ENCODE measurements around the gene RABGAP1. TPM values are rescaled to one million over a fixed set of nuclear protein-coding genes. Genes with fewer than 3 reads are reported as not detected.
A peak's percentile ranks its signal among the peaks of the same experiment; 100 is the strongest.

The RABGAP1 gene
- total and polyA plus RNA-seq, 5 donors from 2014 or later, result 19.2 to 50.7 (median 27.7) TPM

DNA sequence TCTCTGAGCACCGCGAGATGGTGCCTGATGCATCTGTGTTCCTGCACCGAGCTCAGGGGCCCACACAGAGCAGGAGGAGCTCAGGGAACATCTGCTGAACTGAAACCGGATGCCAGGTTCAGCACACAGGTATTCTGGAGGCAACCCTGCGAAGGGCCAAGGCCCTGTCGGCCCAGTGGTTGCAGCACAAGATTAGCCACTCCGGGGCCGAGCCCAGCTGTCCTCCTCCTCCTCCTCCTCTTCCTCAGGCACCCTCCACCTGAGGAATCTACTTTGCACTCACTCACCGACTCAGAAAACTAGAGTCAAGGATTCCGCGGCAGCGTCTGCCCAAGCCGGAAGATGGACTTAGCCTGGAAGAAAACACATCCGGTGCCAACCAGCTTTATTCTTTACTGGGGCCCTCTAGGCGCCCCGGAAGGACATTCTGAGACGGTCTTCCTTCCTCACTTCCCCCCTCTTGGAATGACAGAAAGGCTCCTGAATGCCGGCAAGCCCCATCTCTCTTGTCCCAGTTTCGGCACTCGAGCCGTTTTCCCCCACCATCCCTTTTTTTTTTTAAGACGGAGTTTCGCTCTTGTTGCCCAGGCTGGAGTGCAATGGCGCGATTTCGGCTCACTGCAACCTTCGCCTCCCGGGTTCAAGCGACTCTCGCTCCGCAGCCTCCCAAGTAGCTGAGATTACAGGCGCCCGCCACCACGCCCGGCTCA is 27.7 kb upstream of the RABGAP1 start, which contains the start of gene ZBTB6:
Gene ZBTB6 (minus strand): TSS at position 360 of the 710 bp plus-strand sequence. CDS start 1,251 bp downstream, outside the sequence.
- peak; percentile 94 for ATAC-seq (ENCODE audit: low read depth in 2 of 2)
- Mint-ChIP-seq H3K4me1 (peaks cover 26 to 40% (median 33%) of the 10 kb centered on the region in 4 donors), H3K27me3 (no peaks in the 10 kb centered on the region), H3K27ac (peak within 1 kb of the TSS; percentile 91 to 100 (median 98)), H3K4me3 (peak within 1 kb of the TSS; percentile 91 to 99 (median 98)), H3K9me3 (no peaks in the 10 kb centered on the region), H3K36me3 (peaks cover 12% of the 10 kb centered on the region)
- Histone ChIP-seq H3K36me3 (ENCODE audit: control insufficient read depth, insufficient read depth, low read length) (peaks cover 25% of the 10 kb centered on the region), H3K4me1 (ENCODE audit: control insufficient read depth, insufficient read depth, low read length, poor library complexity, severe bottlenecking) (peaks cover 15% of the 10 kb centered on the region), H3K9me3 (ENCODE audit: control insufficient read depth in 2 of 2, low read length in 2 of 2) (no peaks in the 10 kb centered on the region), H3K27me3 (ENCODE audit: control insufficient read depth, insufficient read depth, low read length) (no peaks in the 10 kb centered on the region), H3K4me3 (ENCODE audit: low read depth, low read length) (peak within 1 kb of the TSS; percentile 94), H3K27ac (ENCODE audit: insufficient read depth, low read length, poor library complexity, severe bottlenecking) (peak within 1 kb of the TSS; percentile 87)
- peak; percentile 61 to 90 (median 77) for DNase-seq

DNA sequence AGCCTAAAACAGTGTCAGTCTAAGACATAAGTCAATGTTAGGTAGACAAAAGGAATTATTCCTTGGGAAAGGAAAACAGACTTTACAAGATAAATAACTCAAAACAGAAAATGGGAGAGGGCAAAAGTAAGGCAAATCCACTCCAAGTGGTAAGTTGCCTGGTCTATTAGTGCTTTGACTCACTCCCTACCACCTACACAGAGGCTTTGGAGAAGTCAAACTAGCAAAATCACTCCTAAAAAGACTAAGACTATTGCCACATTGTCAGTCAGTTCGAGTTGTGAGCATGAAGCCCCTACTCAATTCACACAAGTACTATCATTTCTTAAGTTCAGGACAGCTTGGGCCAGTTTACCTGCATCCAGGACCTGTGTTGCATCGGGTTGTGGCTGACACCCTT is 22.5 kb upstream of the RABGAP1 start:
- H3K4me1 ChIP-seq (ENCODE audit: control insufficient read depth, insufficient read depth, low read length, poor library complexity, severe bottlenecking), result no peaks in the 10 kb centered on the region
- H3K9me3 ChIP-seq (ENCODE audit: control insufficient read depth in 2 of 2, low read length in 2 of 2), result no peaks in the 10 kb centered on the region
- H3K27me3 Mint-ChIP-seq, result no peaks in the 10 kb centered on the region
- no peak overlapping the region for H3K4me3 ChIP-seq (ENCODE audit: low read depth, low read length)
- DNase-seq (no peak), ATAC-seq (ENCODE audit: low read depth in 2 of 2) (no peak)
- H3K36me3 ChIP-seq (ENCODE audit: control insufficient read depth, insufficient read depth, low read length), result peaks cover 20% of the 10 kb centered on the region
- H3K36me3 Mint-ChIP-seq, result peaks cover 28% of the 10 kb centered on the region
- no peak overlapping the region for H3K4me3 Mint-ChIP-seq
- H3K27me3 ChIP-seq (ENCODE audit: control insufficient read depth, insufficient read depth, low read length), result no peaks in the 10 kb centered on the region
- no peaks in the 10 kb centered on the region for H3K9me3 Mint-ChIP-seq
- no peak overlapping the region for H3K27ac Mint-ChIP-seq
- H3K4me1 Mint-ChIP-seq, result peaks cover 5 to 14% (median 7%) of the 10 kb centered on the region in 4 donors
- H3K27ac ChIP-seq (ENCODE audit: insufficient read depth, low read length, poor library complexity, severe bottlenecking), result no peak overlapping the region

DNA sequence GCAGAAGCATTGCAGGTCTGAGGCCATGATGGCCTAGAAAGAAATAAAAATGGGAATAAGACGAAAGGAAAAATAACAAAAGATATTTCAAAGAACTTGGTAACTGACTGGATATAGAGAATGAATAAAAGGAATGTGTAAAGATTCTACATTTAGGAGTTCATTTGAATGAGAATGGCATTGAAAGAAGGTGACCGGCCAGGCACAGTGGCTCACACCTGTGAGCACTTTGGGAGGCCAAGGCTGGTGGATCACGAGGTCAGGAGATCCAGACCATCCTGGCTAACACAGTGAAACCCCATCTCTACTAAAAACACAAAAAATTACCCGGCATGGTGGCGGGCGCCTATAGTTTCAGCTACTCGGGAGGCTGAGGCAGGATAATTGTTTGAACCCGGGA is 18.1 kb upstream of the RABGAP1 start:
- Histone ChIP-seq H3K4me3 (ENCODE audit: low read depth, low read length) (no peak overlapping the region), H3K27me3 (ENCODE audit: control insufficient read depth, insufficient read depth, low read length) (no peaks in the 10 kb centered on the region), H3K9me3 (ENCODE audit: control insufficient read depth in 2 of 2, low read length in 2 of 2) (no peaks in the 10 kb centered on the region), H3K4me1 (ENCODE audit: control insufficient read depth, insufficient read depth, low read length, poor library complexity, severe bottlenecking) (no peaks in the 10 kb centered on the region), H3K27ac (ENCODE audit: insufficient read depth, low read length, poor library complexity, severe bottlenecking) (no peak overlapping the region), H3K36me3 (ENCODE audit: control insufficient read depth, insufficient read depth, low read length) (peaks cover 20% of the 10 kb centered on the region)
- no peak for ATAC-seq (ENCODE audit: low read depth in 2 of 2)
- no peak for DNase-seq
- no peaks in the 10 kb centered on the region for H3K27me3 Mint-ChIP-seq
- H3K4me1 Mint-ChIP-seq, result peaks cover 5 to 16% (median 12%) of the 10 kb centered on the region in 4 donors
- H3K36me3 Mint-ChIP-seq, result peaks cover 33% of the 10 kb centered on the region
- no peak overlapping the region for H3K27ac Mint-ChIP-seq
- no peak overlapping the region for H3K4me3 Mint-ChIP-seq
- no peaks in the 10 kb centered on the region for H3K9me3 Mint-ChIP-seq

DNA sequence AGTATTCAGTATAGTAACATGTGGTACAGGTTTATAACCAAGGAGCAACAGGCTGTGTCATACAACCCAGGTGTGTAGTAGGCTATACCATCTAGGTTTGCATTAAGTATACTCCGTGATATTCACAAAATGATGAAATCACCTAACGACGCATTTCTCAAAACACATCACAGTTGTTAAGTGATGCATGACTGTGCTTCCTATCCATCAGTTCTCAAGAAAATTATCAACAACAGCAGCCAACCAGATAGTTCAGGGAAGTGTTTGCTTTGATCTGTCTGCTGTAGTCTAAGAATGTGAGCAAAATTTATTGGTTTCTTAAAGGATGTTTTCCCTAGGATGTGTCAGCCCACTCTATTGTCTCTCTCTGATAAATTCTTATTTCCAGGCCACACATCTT is 16.9 kb upstream of the RABGAP1 start:
- Histone ChIP-seq H3K4me3 (ENCODE audit: low read depth, low read length) (no peak overlapping the region), H3K36me3 (ENCODE audit: control insufficient read depth, insufficient read depth, low read length) (peaks cover 13% of the 10 kb centered on the region), H3K27me3 (ENCODE audit: control insufficient read depth, insufficient read depth, low read length) (no peaks in the 10 kb centered on the region), H3K9me3 (ENCODE audit: control insufficient read depth in 2 of 2, low read length in 2 of 2) (no peaks in the 10 kb centered on the region), H3K4me1 (ENCODE audit: control insufficient read depth, insufficient read depth, low read length, poor library complexity, severe bottlenecking) (no peaks in the 10 kb centered on the region), H3K27ac (ENCODE audit: insufficient read depth, low read length, poor library complexity, severe bottlenecking) (no peak overlapping the region)
- Mint-ChIP-seq H3K27ac (no peak overlapping the region), H3K9me3 (no peaks in the 10 kb centered on the region), H3K4me3 (peak overlapping the region in 1 of 4 donors; percentile 18), H3K27me3 (no peaks in the 10 kb centered on the region), H3K36me3 (peaks cover 25% of the 10 kb centered on the region), H3K4me1 (peaks cover 5 to 14% (median 12%) of the 10 kb centered on the region in 4 donors)
- no peak for DNase-seq
- no peak for ATAC-seq (ENCODE audit: low read depth in 2 of 2)

DNA sequence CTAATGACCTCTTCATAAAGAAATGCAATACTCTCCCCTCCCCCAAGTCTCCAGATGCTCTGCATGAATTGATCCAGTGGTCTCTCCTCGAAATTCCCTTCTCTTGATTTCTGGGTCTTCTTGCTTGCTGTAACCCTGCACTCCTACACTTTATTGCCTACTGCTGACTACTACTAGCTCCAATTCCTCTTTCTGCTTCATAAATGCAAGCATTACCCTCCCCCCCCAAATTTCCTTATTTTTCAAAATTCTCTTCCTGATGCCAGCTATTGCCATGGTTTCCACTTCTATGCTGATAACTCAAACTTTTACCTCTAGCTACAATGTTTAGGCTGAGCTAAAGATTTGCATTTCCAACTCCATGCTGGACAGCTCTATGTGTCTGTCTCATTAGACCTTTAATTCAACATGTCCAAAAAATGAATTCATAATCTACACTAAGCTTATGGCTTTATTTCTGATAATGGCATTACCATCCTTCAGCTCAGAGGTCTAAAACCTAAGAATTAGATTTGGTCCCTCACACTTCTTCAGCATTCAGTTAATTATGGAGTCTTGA is 10.9 kb upstream of the RABGAP1 start:
- DNase-seq (no peak), ATAC-seq (ENCODE audit: low read depth in 2 of 2) (no peak)
- no peaks in the 10 kb centered on the region for H3K27me3 ChIP-seq (ENCODE audit: control insufficient read depth, insufficient read depth, low read length)
- H3K9me3 Mint-ChIP-seq, result no peaks in the 10 kb centered on the region
- H3K36me3 ChIP-seq (ENCODE audit: control insufficient read depth, insufficient read depth, low read length), result no peaks in the 10 kb centered on the region
- peaks cover 29% of the 10 kb centered on the region for H3K4me1 ChIP-seq (ENCODE audit: control insufficient read depth, insufficient read depth, low read length, poor library complexity, severe bottlenecking)
- H3K27me3 Mint-ChIP-seq, result no peaks in the 10 kb centered on the region
- no peak overlapping the region for H3K27ac Mint-ChIP-seq
- no peak overlapping the region for H3K4me3 Mint-ChIP-seq
- H3K4me1 Mint-ChIP-seq, result peaks cover 10 to 25% (median 18%) of the 10 kb centered on the region in 4 donors
- no peak overlapping the region for H3K27ac ChIP-seq (ENCODE audit: insufficient read depth, low read length, poor library complexity, severe bottlenecking)
- H3K9me3 ChIP-seq (ENCODE audit: control insufficient read depth in 2 of 2, low read length in 2 of 2), result no peaks in the 10 kb centered on the region
- H3K36me3 Mint-ChIP-seq, result no peaks in the 10 kb centered on the region
- H3K4me3 ChIP-seq (ENCODE audit: low read depth, low read length), result peak overlapping the region; percentile 38

DNA sequence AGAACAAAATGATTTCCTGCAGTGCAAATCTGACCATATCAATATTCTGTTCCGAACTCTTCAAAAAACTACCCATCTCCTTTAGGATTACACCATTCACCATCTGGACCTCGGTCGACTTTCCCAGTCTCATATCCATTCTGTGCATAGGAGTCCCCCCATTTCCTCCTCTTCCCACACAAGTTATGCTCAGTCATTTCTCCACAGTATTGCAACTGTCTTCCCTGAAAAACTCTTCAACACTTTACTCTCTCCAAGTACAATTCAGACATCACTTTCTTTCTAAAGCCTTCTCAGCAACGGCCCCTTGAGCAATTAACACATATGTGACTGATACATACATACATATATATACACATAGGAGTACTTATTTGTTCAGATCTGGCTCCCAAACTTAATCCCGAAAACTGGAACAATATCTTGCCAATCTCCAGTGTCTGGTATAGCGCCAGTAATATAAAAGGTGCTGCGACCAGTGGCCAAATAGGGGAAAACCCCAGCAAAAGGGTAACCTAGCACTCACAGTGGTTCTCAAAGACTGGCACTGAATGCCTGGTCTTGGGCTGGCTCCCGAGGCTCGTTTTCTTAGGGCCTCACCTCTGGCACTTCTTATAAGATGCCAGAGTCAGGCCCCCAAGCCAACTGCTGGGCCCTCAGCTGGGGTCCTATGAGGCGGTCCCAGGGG is 10.1 kb upstream of the RABGAP1 start:
- no peak for DNase-seq
- Histone ChIP-seq H3K4me1 (ENCODE audit: control insufficient read depth, insufficient read depth, low read length, poor library complexity, severe bottlenecking) (peaks cover 29% of the 10 kb centered on the region), H3K27me3 (ENCODE audit: control insufficient read depth, insufficient read depth, low read length) (no peaks in the 10 kb centered on the region), H3K4me3 (ENCODE audit: low read depth, low read length) (peak overlapping the region; percentile 75), H3K9me3 (ENCODE audit: control insufficient read depth in 2 of 2, low read length in 2 of 2) (no peaks in the 10 kb centered on the region), H3K27ac (ENCODE audit: insufficient read depth, low read length, poor library complexity, severe bottlenecking) (peak overlapping the region; percentile 91), H3K36me3 (ENCODE audit: control insufficient read depth, insufficient read depth, low read length) (no peaks in the 10 kb centered on the region)
- no peak for ATAC-seq (ENCODE audit: low read depth in 2 of 2)
- no peaks in the 10 kb centered on the region for H3K27me3 Mint-ChIP-seq
- no peak overlapping the region for H3K4me3 Mint-ChIP-seq
- no peak overlapping the region for H3K27ac Mint-ChIP-seq
- H3K4me1 Mint-ChIP-seq, result peaks cover 12 to 27% (median 19%) of the 10 kb centered on the region in 4 donors
- no peaks in the 10 kb centered on the region for H3K36me3 Mint-ChIP-seq
- H3K9me3 Mint-ChIP-seq, result no peaks in the 10 kb centered on the region

DNA sequence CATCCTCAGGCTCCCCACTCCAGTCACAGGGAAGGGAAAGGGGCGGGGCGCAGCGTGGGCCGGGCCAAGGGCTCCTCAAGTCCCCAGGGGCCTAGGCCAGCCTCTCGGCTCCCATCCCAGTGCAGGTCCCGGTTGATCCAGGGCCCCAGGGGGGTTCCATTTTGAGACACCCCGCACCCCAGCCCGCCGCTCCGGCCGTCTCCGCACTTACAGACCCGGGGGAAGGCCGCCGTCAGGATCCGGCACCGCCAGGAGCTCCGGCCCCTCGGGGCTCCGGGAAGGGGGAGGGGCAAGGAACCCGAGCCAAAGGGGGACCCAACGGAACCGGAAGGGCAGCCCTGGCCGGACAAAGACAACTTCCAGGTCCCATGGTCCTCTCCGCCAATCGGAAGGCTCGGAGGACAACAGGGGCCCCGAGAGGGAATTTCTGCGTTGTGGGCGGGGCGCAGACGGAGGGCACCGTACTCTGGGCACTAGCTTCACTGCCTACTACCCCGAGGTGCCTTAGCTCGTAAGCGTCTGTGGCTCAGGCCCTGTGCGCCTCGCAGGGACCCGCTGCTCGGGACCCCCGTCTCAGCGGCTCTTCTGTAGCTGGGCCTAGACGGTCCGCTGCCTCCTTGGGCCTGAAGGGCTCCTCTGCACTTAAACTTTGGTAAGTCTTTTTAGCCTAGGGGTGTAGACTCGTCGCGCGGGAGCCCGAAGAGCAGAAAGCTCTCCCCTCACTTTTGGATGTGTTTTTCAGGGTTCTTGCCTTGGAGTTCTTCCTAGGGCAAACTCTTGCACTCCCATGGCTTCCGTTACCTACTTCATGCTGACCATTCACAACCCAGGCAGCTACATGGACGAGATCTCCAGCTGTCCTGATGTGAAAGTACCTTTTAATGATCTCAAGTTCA is 9.3 kb upstream of the RABGAP1 start, which contains the start of gene ZBTB26:
Gene ZBTB26 (minus strand): TSS at position 287 of the 896 bp plus-strand sequence. CDS start 11,578 bp downstream, outside the sequence.
- Histone ChIP-seq H3K27ac (ENCODE audit: insufficient read depth, low read length, poor library complexity, severe bottlenecking) (peak within 1 kb of the TSS; percentile 91), H3K4me1 (ENCODE audit: control insufficient read depth, insufficient read depth, low read length, poor library complexity, severe bottlenecking) (peaks cover 29% of the 10 kb centered on the region), H3K4me3 (ENCODE audit: low read depth, low read length) (peak within 1 kb of the TSS; percentile 96), H3K27me3 (ENCODE audit: control insufficient read depth, insufficient read depth, low read length) (no peaks in the 10 kb centered on the region), H3K36me3 (ENCODE audit: control insufficient read depth, insufficient read depth, low read length) (peaks cover 1% of the 10 kb centered on the region), H3K9me3 (ENCODE audit: control insufficient read depth in 2 of 2, low read length in 2 of 2) (no peaks in the 10 kb centered on the region)
- Mint-ChIP-seq H3K27ac (peak within 1 kb of the TSS in 2 of 3 donors; percentile 67 to 96), H3K4me3 (peak within 1 kb of the TSS in 1 of 4 donors; percentile 98), H3K4me1 (peaks cover 12 to 27% (median 19%) of the 10 kb centered on the region in 4 donors), H3K36me3 (no peaks in the 10 kb centered on the region), H3K27me3 (no peaks in the 10 kb centered on the region), H3K9me3 (no peaks in the 10 kb centered on the region)
- ATAC-seq (ENCODE audit: low read depth in 2 of 2) (peak; percentile 93 to 97), DNase-seq (peak; percentile 82 to 91 (median 88))

All from CD4-positive, CD25-positive, alpha-beta regulatory T cell (primary cell).